ENCODE data around the gene TRAF1. TPM values are rescaled to one million over a fixed set of nuclear protein-coding genes. Genes with fewer than 3 reads are reported as not detected.

Gene TRAF1
- total RNA-seq, 1 experiment from 2014 or later, result 1.7 TPM

- Histone ChIP-seq H3K9me2 (ENCODE audit: insufficient read depth) (no peaks in the 10 kb centered on the region), H3K4me2 (ENCODE audit: low read length) (no peak overlapping the region), H3K4me3 (replicated peaks in 1 of 2; ENCODE audit: low read depth in 1 of 2, low read length in 2 of 2) (no peak overlapping the region), H3K27ac (ENCODE audit: low read depth, low read length) (no peak overlapping the region), H3K36me3 (ENCODE audit: control insufficient read depth in 1 of 2, insufficient read depth in 2 of 2, low read length in 2 of 2) (no peaks in the 10 kb centered on the region), H3K9me3 (ENCODE audit: control insufficient read depth in 1 of 2, insufficient read depth in 1 of 2, low read depth in 1 of 2, low read length in 2 of 2) (no peaks in the 10 kb centered on the region), H3K9ac (ENCODE audit: low read length) (no peak overlapping the region), H3K27me3 (ENCODE audit: insufficient read depth, low read length) (no peaks in the 10 kb centered on the region), H3K79me2 (ENCODE audit: insufficient read depth, low read length) (no peaks in the 10 kb centered on the region), H3K4me1 (ENCODE audit: control insufficient read depth in 1 of 2, insufficient read depth in 2 of 2, low read length in 2 of 2) (no peaks in the 10 kb centered on the region), H2AFZ (ENCODE audit: low read depth, low read length, poor library complexity, severe bottlenecking) (no peak overlapping the region), H4K20me1 (ENCODE audit: insufficient read depth) (no peaks in the 10 kb centered on the region)
- DNase-seq (ENCODE audit: low read depth, low spot score) (no peak), ATAC-seq (no peak)
- TF ChIP-seq EZH2phosphoT487 (IDR thresholded peaks at IDR 0.05; ENCODE audit: borderline replicate concordance) (no peak), JUND (IDR thresholded peaks at IDR 0.05) (no peak), MAX (IDR thresholded peaks at IDR 0.05) (no peak)
- ChIA-PET CTCF (no interaction called here), POLR2A (no interaction called here), RAD21 (ENCODE audit: low non-redundant PET in 1 of 2, low total read pairs in 2 of 2, uncharacterized antibody in 2 of 2, unreplicated experiment in 2 of 2) (no interaction called here)
- BruUV-seq (replicated peaks), result no TSS peak
- intact Hi-C loops (cut with micrococcal nuclease), result loop anchor here (10.0 kb wide), 1 partner anchor 59 kb away; no protein-coding TSS in a partner anchor
Observed at GRCh38 chr9:120946259-120946658, 19.7 kb upstream of the TRAF1 start.

- Histone ChIP-seq H3K4me2 (ENCODE audit: low read length) (no peak overlapping the region), H3K27ac (ENCODE audit: low read depth, low read length) (no peak overlapping the region), H3K36me3 (ENCODE audit: control insufficient read depth in 1 of 2, insufficient read depth in 2 of 2, low read length in 2 of 2) (no peaks in the 10 kb centered on the region), H3K27me3 (ENCODE audit: insufficient read depth, low read length) (no peaks in the 10 kb centered on the region), H3K9me3 (ENCODE audit: control insufficient read depth in 1 of 2, insufficient read depth in 1 of 2, low read depth in 1 of 2, low read length in 2 of 2) (no peaks in the 10 kb centered on the region), H2AFZ (ENCODE audit: low read depth, low read length, poor library complexity, severe bottlenecking) (no peak overlapping the region), H3K4me3 (replicated peaks in 1 of 2; ENCODE audit: low read depth in 1 of 2, low read length in 2 of 2) (no peak overlapping the region), H3K9ac (ENCODE audit: low read length) (no peak overlapping the region), H3K4me1 (ENCODE audit: control insufficient read depth in 1 of 2, insufficient read depth in 2 of 2, low read length in 2 of 2) (no peaks in the 10 kb centered on the region), H3K9me2 (ENCODE audit: insufficient read depth) (no peaks in the 10 kb centered on the region), H3K79me2 (ENCODE audit: insufficient read depth, low read length) (no peaks in the 10 kb centered on the region), H4K20me1 (ENCODE audit: insufficient read depth) (no peaks in the 10 kb centered on the region)
- ChIA-PET POLR2A (no interaction called here), CTCF (interaction anchor here (1.0 kb wide), 1 partner anchor 189 kb away, joined by 3 read pairs; no protein-coding TSS in a partner anchor), RAD21 (ENCODE audit: low non-redundant PET in 1 of 2, low total read pairs in 2 of 2, uncharacterized antibody in 2 of 2, unreplicated experiment in 2 of 2) (no interaction called here)
- intact Hi-C loops (cut with micrococcal nuclease), result loop anchor here (10.0 kb wide), 1 partner anchor 60 kb away; no protein-coding TSS in a partner anchor
- TF ChIP-seq, protein P1, sequence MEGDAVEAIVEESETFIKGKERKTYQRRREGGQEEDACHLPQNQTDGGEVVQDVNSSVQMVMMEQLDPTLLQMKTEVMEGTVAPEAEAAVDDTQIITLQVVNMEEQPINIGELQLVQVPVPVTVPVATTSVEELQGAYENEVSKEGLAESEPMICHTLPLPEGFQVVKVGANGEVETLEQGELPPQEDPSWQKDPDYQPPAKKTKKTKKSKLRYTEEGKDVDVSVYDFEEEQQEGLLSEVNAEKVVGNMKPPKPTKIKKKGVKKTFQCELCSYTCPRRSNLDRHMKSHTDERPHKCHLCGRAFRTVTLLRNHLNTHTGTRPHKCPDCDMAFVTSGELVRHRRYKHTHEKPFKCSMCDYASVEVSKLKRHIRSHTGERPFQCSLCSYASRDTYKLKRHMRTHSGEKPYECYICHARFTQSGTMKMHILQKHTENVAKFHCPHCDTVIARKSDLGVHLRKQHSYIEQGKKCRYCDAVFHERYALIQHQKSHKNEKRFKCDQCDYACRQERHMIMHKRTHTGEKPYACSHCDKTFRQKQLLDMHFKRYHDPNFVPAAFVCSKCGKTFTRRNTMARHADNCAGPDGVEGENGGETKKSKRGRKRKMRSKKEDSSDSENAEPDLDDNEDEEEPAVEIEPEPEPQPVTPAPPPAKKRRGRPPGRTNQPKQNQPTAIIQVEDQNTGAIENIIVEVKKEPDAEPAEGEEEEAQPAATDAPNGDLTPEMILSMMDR (IDR thresholded peaks at IDR 0.05 in 2 of 3, conservative IDR thresholded peaks at IDR 0.05 in 1 of 3; ENCODE audit: borderline replicate concordance in 1 of 3, insufficient read depth in 1 of 3, low read depth in 2 of 3, low read length in 2 of 3), result no peak
- no peak for TF ChIP-seq MAX (IDR thresholded peaks at IDR 0.05)
- no peak for TF ChIP-seq CBX3 (IDR thresholded peaks at IDR 0.05; ENCODE audit: low read depth)
- TF ChIP-seq YY1 (IDR thresholded peaks at IDR 0.05; ENCODE audit: extremely low read depth, insufficient replicate concordance, low read depth, low read length), result no peak
- no peak for TF ChIP-seq EZH2 (IDR thresholded peaks at IDR 0.05)
- TF ChIP-seq FOSL1 (IDR thresholded peaks at IDR 0.05; ENCODE audit: low read depth), result no peak
- TF ChIP-seq ZNF274 (IDR thresholded peaks at IDR 0.05; ENCODE audit: low read depth, low read length), result no peak
- no peak for DNase-seq (ENCODE audit: low read depth, low spot score)
- no TSS peak for BruUV-seq (replicated peaks)
- ATAC-seq, result no peak
Observed at GRCh38 chr9:120944948-120945347, 18.4 kb upstream of the TRAF1 start.
